ENCODE measurements around the gene FOXJ2. TPM values are rescaled to one million over a fixed set of nuclear protein-coding genes. Genes with fewer than 3 reads are reported as not detected.

FOXJ2 gene
- total and polyA plus RNA-seq, 7 experiments from 2014 or later: 11.2 to 30.2 (median 24.0) TPM

- ChIA-PET CTCF (interaction anchor here (1.0 to 2.7 kb wide), 5 partner anchors 8 to 102 kb away, joined by 4 to 14 read pairs (median 10); partner anchors contain the start of gene SLC2A3), POLR2A (interaction anchor here (1.1 to 16.4 kb wide), 9 partner anchors 10 to 105 kb away, joined by 3 to 178 read pairs (median 6); partner anchors contain the start of gene NECAP1)
- Mint-ChIP-seq H3K27ac (peak overlapping the region in 8 of 9 donors; percentile 12 to 95 (median 70)), H3K27me3 (no peaks in the 10 kb centered on the region), H3K36me3 (peaks cover 4 to 18% (median 9%) of the 10 kb centered on the region in 5 donors), H3K4me3 (peak overlapping the region; percentile 67 to 90 (median 76)), H3K9me3 (no peaks in the 10 kb centered on the region), H3K4me1 (peaks cover 62 to 75% (median 65%) of the 10 kb centered on the region in 7 donors)
- intact Hi-C loops (cut with micrococcal nuclease): loop anchor here in 1 of 2 donors (2.0 kb wide), 1 partner anchor 13 kb away; no protein-coding TSS in a partner anchor
- H3K4me3 ChIP-seq (ENCODE audit: low read length): peak overlapping the region; percentile 42
- no peak for DNase-seq
- H3K9me3 ChIP-seq (ENCODE audit: control insufficient read depth in 2 of 3, low read length in 3 of 3): no peaks in the 10 kb centered on the region
- peaks cover 49 to 60% of the 10 kb centered on the region in 2 donors for H3K4me1 ChIP-seq (ENCODE audit: control insufficient read depth in 2 of 2, insufficient read depth in 2 of 2, low read length in 2 of 2)
- peaks cover 0 to 38% (median 17%) of the 10 kb centered on the region in 3 experiments for H3K36me3 ChIP-seq (ENCODE audit: control insufficient read depth in 2 of 3, insufficient read depth in 3 of 3, low read length in 3 of 3)
- no peaks in the 10 kb centered on the region for H3K27me3 ChIP-seq (ENCODE audit: control insufficient read depth in 2 of 2, insufficient read depth in 2 of 2, low read length in 2 of 2)
- no peak for ATAC-seq
- peak overlapping the region; percentile 62 for H3K27ac ChIP-seq (ENCODE audit: low read depth, low read length)
These were observed 5.4 kb downstream of the FOXJ2 start for GRCh38 chr12:8037947-8038346.

- intact Hi-C loops (cut with micrococcal nuclease): loop anchor here in 1 of 2 donors (2.0 kb wide), 1 partner anchor 14 kb away; no protein-coding TSS in a partner anchor
- Mint-ChIP-seq H3K27me3 (no peaks in the 10 kb centered on the region), H3K27ac (peak overlapping the region; percentile 2 to 95 (median 60)), H3K4me1 (peaks cover 56 to 68% (median 62%) of the 10 kb centered on the region in 7 donors), H3K9me3 (no peaks in the 10 kb centered on the region), H3K36me3 (peaks cover 4 to 24% (median 14%) of the 10 kb centered on the region in 5 donors), H3K4me3 (peak overlapping the region; percentile 67 to 90 (median 76))
- Histone ChIP-seq H3K4me3 (ENCODE audit: low read length) (peak overlapping the region; percentile 42), H3K27me3 (ENCODE audit: control insufficient read depth in 2 of 2, insufficient read depth in 2 of 2, low read length in 2 of 2) (no peaks in the 10 kb centered on the region), H3K4me1 (ENCODE audit: control insufficient read depth in 2 of 2, insufficient read depth in 2 of 2, low read length in 2 of 2) (peaks cover 43 to 58% of the 10 kb centered on the region in 2 donors), H3K36me3 (ENCODE audit: control insufficient read depth in 2 of 3, insufficient read depth in 3 of 3, low read length in 3 of 3) (peaks cover under 1 to 43% (median 21%) of the 10 kb centered on the region in 3 experiments), H3K27ac (ENCODE audit: low read depth, low read length) (peak overlapping the region; percentile 62), H3K9me3 (ENCODE audit: control insufficient read depth in 2 of 3, low read length in 3 of 3) (no peaks in the 10 kb centered on the region)
- DNase-seq (peak in 2 of 9 donors; percentile 20 to 22), ATAC-seq (peak; percentile 74)
- ChIA-PET CTCF (interaction anchor here (0.6 to 2.7 kb wide), 4 partner anchors 10 to 103 kb away, joined by 3 to 14 read pairs (median 6); partner anchors contain the start of gene SLC2A3), POLR2A (interaction anchor here (0.7 to 16.4 kb wide), 10 partner anchors 11 to 106 kb away, joined by 3 to 178 read pairs (median 6); partner anchors contain the start of genes NECAP1 and SLC2A3)
These were observed 6.2 kb downstream of the FOXJ2 start for GRCh38 chr12:8038659-8039114.

- ChIA-PET POLR2A (interaction anchor here (0.7 to 16.4 kb wide), 4 partner anchors 13 to 46 kb away, joined by 3 to 178 read pairs (median 6); partner anchors contain the start of gene NECAP1), CTCF (interaction anchor here (0.6 to 1.2 kb wide), 4 partner anchors 10 to 47 kb away, joined by 3 to 11 read pairs (median 4); no protein-coding TSS in a partner anchor)
- Histone ChIP-seq H3K27me3 (ENCODE audit: control insufficient read depth in 2 of 2, insufficient read depth in 2 of 2, low read length in 2 of 2) (no peaks in the 10 kb centered on the region), H3K27ac (ENCODE audit: low read depth, low read length) (no peak overlapping the region), H3K4me3 (ENCODE audit: low read length) (no peak overlapping the region), H3K36me3 (ENCODE audit: control insufficient read depth in 2 of 3, insufficient read depth in 3 of 3, low read length in 3 of 3) (peaks cover 5 to 63% (median 23%) of the 10 kb centered on the region in 3 experiments), H3K4me1 (ENCODE audit: control insufficient read depth in 2 of 2, insufficient read depth in 2 of 2, low read length in 2 of 2) (peaks cover 22 to 37% of the 10 kb centered on the region in 2 donors), H3K9me3 (ENCODE audit: control insufficient read depth in 2 of 3, low read length in 3 of 3) (no peaks in the 10 kb centered on the region)
- no peak overlapping the region for H3K4me3 Mint-ChIP-seq
- intact Hi-C loops (cut with micrococcal nuclease): no loop called here
- H3K27ac Mint-ChIP-seq: peak overlapping the region in 1 of 9 donors; percentile 17
- ATAC-seq: no peak
- peaks cover 11 to 35% (median 23%) of the 10 kb centered on the region in 5 donors for H3K36me3 Mint-ChIP-seq
- DNase-seq: no peak
- H3K4me1 Mint-ChIP-seq: peaks cover 38 to 47% (median 44%) of the 10 kb centered on the region in 7 donors
- H3K27me3 Mint-ChIP-seq: no peaks in the 10 kb centered on the region
- no peaks in the 10 kb centered on the region for H3K9me3 Mint-ChIP-seq
These were observed 8.3 kb downstream of the FOXJ2 start for GRCh38 chr12:8040791-8041190.

GRCh38 chr12:8045952-8046944, 13.7 kb downstream of the FOXJ2 start:
- intact Hi-C loops (cut with micrococcal nuclease): loop anchor here (1.0 kb wide), 5 partner anchors 14 to 186 kb away; partner anchors contain the start of genes C3AR1 (in 1 of the 2) and FOXJ2 (in 1 of the 2)
- DNase-seq: peak; percentile 60 to 85 (median 76)

GRCh38 chr12:8047842-8048241, 15.3 kb downstream of the FOXJ2 start:
- no peak overlapping the region for H3K27ac ChIP-seq (ENCODE audit: low read depth, low read length)
- ATAC-seq (no peak), DNase-seq (no peak)
- POLR2A ChIA-PET: interaction anchor here (1.1 to 2.3 kb wide), 2 partner anchors 20 to 30 kb away, joined by 3 to 6 read pairs; no protein-coding TSS in a partner anchor
- H3K9me3 ChIP-seq (ENCODE audit: control insufficient read depth in 2 of 3, low read length in 3 of 3): no peaks in the 10 kb centered on the region
- Mint-ChIP-seq H3K36me3 (peaks cover 16 to 68% (median 44%) of the 10 kb centered on the region in 5 donors), H3K9me3 (peaks cover 0 to 2% (median 0%) of the 10 kb centered on the region in 11 donors), H3K27me3 (no peaks in the 10 kb centered on the region), H3K4me3 (no peak overlapping the region), H3K4me1 (peaks cover 9 to 16% (median 15%) of the 10 kb centered on the region in 7 donors), H3K27ac (peak overlapping the region in 1 of 9 donors; percentile 16)
- H3K27me3 ChIP-seq (ENCODE audit: control insufficient read depth in 2 of 2, insufficient read depth in 2 of 2, low read length in 2 of 2): no peaks in the 10 kb centered on the region
- intact Hi-C loops (cut with micrococcal nuclease): no loop called here
- CTCF ChIA-PET: interaction anchor here (7.7 kb wide), 1 partner anchor 30 kb away, joined by 158 read pairs; no protein-coding TSS in a partner anchor
- H3K36me3 ChIP-seq (ENCODE audit: control insufficient read depth in 2 of 3, insufficient read depth in 3 of 3, low read length in 3 of 3): peaks cover 9 to 88% (median 24%) of the 10 kb centered on the region in 3 experiments
- no peaks in the 10 kb centered on the region for H3K4me1 ChIP-seq (ENCODE audit: control insufficient read depth in 2 of 2, insufficient read depth in 2 of 2, low read length in 2 of 2)
- H3K4me3 ChIP-seq (ENCODE audit: low read length): no peak overlapping the region

More at GRCh38 chr12:8045952-8046944, 13.7 kb downstream of the FOXJ2 start:
- no peaks in the 10 kb centered on the region for H3K27me3 Mint-ChIP-seq
- peaks cover 0 to 2% (median 0%) of the 10 kb centered on the region in 11 donors for H3K9me3 Mint-ChIP-seq
- H3K27ac Mint-ChIP-seq: peak overlapping the region in 5 of 9 donors; percentile 57 to 80 (median 63)
- Histone ChIP-seq H3K9me3 (ENCODE audit: control insufficient read depth in 2 of 3, low read length in 3 of 3) (no peaks in the 10 kb centered on the region), H3K27ac (ENCODE audit: low read depth, low read length) (no peak overlapping the region), H3K4me3 (ENCODE audit: low read length) (no peak overlapping the region), H3K27me3 (ENCODE audit: control insufficient read depth in 2 of 2, insufficient read depth in 2 of 2, low read length in 2 of 2) (no peaks in the 10 kb centered on the region), H3K36me3 (ENCODE audit: control insufficient read depth in 2 of 3, insufficient read depth in 3 of 3, low read length in 3 of 3) (peaks cover 19 to 90% (median 21%) of the 10 kb centered on the region in 3 experiments), H3K4me1 (ENCODE audit: control insufficient read depth in 2 of 2, insufficient read depth in 2 of 2, low read length in 2 of 2) (no peaks in the 10 kb centered on the region)
- peak; percentile 96 for ATAC-seq
- ChIA-PET POLR2A (interaction anchor here (0.8 to 16.4 kb wide), 5 partner anchors 10 to 33 kb away, joined by 4 to 178 read pairs (median 6); partner anchors contain the start of genes FOXJ2 and NECAP1), CTCF (interaction anchor here (1.0 to 7.7 kb wide), 11 partner anchors 9 to 183 kb away, joined by 3 to 158 read pairs (median 8); partner anchors contain the start of genes C3AR1 and SLC2A3)
- H3K4me3 Mint-ChIP-seq: no peak overlapping the region
- H3K4me1 Mint-ChIP-seq: peaks cover 10 to 19% (median 12%) of the 10 kb centered on the region in 7 donors
- H3K36me3 Mint-ChIP-seq: peaks cover 20 to 69% (median 40%) of the 10 kb centered on the region in 5 donors

Data from naive thymus-derived CD4-positive, alpha-beta T cell (primary cell).